OCI-LY1 (cell line): ENCODE results near the gene SLCO6A1.

Experiments used
- EZH2 ChIP-seq: fragments of 200-600 bp; sonication (generic), shearing (Covaris generic); IDR thresholded peaks from 2 replicates; pipeline ENCODE4 v1.8.0; 2017; ENCODE audit warnings: borderline replicate concordance, mixed run types, mild to moderate bottlenecking, antibody characterized with exemption, low read length, moderate library complexity, mixed read lengths
- TF ChIP-seq, protein P1 (sequence below): fragments of 200-600 bp; sonication (generic), shearing (Covaris generic); IDR thresholded peaks from 2 replicates; pipeline ENCODE4 v1.5.1; 2017; ENCODE audit warnings: mild to moderate bottlenecking, antibody characterized with exemption, low read length, moderate library complexity, mixed read lengths

DNA sequence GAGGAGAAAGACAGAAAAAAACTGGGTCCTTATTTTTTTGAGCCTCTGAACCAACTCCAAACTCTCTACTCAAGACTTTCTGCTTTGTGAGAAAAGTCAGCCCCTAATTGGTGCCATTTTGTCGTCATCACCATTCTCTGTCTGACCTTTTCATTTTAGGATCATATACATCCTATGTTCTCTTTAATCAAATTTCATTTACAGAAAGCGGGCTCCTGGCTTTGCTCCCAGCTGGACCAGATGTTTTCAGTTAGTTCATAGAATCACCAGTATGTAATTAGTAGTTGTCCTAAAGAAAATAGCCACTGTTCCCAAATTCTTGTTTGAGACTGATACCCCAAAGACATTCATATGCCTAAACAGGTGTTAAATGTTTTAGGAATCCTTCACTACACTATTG lies 174.1 kb downstream of the SLCO6A1 start:
- TF ChIP-seq, protein P1, sequence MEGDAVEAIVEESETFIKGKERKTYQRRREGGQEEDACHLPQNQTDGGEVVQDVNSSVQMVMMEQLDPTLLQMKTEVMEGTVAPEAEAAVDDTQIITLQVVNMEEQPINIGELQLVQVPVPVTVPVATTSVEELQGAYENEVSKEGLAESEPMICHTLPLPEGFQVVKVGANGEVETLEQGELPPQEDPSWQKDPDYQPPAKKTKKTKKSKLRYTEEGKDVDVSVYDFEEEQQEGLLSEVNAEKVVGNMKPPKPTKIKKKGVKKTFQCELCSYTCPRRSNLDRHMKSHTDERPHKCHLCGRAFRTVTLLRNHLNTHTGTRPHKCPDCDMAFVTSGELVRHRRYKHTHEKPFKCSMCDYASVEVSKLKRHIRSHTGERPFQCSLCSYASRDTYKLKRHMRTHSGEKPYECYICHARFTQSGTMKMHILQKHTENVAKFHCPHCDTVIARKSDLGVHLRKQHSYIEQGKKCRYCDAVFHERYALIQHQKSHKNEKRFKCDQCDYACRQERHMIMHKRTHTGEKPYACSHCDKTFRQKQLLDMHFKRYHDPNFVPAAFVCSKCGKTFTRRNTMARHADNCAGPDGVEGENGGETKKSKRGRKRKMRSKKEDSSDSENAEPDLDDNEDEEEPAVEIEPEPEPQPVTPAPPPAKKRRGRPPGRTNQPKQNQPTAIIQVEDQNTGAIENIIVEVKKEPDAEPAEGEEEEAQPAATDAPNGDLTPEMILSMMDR, result no peak
- no peak for TF ChIP-seq EZH2
